Right lobe of liver (tissue), 4 donors: ENCODE results near the gene STEAP1B.
"Not testable (repeated sequence)": the region's sequence is repeated elsewhere in the genome, so short reads cannot be mapped to it uniquely, and the experiment has no call there.

Experiments used
- CTCF ChIP-seq, 4 donors: fragments of 200-600 bp in 3 of 4; fragments of 450-650 bp in 1 of 4; IDR thresholded peaks; one replicate each; pipeline versions ENCODE4 v1.5.1 to v1.8.0; 2016 to 2022; ENCODE audit warnings: antibody characterized with exemption in 4 of 4, mild to moderate bottlenecking in 2 of 4
- POLR2A ChIP-seq: fragments of 450-650 bp; IDR thresholded peaks from one replicate; pipeline ENCODE4 v1.6.1; 2017; ENCODE audit warnings: antibody characterized with exemption, mild to moderate bottlenecking
- donor health status: DM: no; HTN: no; CAD: no.
- donor health status: DM: no; HTN: no; CAD: no.
- donor health status: DM: no; HTN: yes; CAD: no.

GRCh38 chr7:22504519-22504918, 4.5 kb upstream of the STEAP1B start:
- TF ChIP-seq CTCF (IDR thresholded peaks at IDR 0.05): peak in 3 of 4 donors; percentile 20 to 29 (median 26)
- not testable (repeated sequence) for TF ChIP-seq POLR2A
